ENCODE measurements around the gene KSR2. TPM values are rescaled to one million over a fixed set of nuclear protein-coding genes. Genes with fewer than 3 reads are reported as not detected.

KSR2 gene
- total and polyA plus RNA-seq, 2 donors from 2014 or later, result 0.34 to 2.9 TPM

- H3K27me3 ChIP-seq (ENCODE audit: control insufficient read depth, insufficient read depth, low read length), result no peaks in the 10 kb centered on the region
- H3K4me3 ChIP-seq (ENCODE audit: low read length in 3 of 3), result no peak overlapping the region
- peaks cover 0 to 5% (median 0%) of the 10 kb centered on the region in 3 donors for H3K4me1 ChIP-seq (ENCODE audit: control insufficient read depth in 2 of 3, insufficient read depth in 2 of 3, low read depth in 1 of 3, low read length in 3 of 3)
- H3K27ac ChIP-seq (ENCODE audit: low read depth in 2 of 2, low read length in 2 of 2), result peak overlapping the region in 1 of 2 donors; percentile 34
- FAIRE-seq, result no peak
- H3K9me3 ChIP-seq (ENCODE audit: control insufficient read depth in 2 of 3, insufficient read depth in 1 of 3, low read length in 3 of 3), result no peaks in the 10 kb centered on the region
- TF ChIP-seq, protein P1, sequence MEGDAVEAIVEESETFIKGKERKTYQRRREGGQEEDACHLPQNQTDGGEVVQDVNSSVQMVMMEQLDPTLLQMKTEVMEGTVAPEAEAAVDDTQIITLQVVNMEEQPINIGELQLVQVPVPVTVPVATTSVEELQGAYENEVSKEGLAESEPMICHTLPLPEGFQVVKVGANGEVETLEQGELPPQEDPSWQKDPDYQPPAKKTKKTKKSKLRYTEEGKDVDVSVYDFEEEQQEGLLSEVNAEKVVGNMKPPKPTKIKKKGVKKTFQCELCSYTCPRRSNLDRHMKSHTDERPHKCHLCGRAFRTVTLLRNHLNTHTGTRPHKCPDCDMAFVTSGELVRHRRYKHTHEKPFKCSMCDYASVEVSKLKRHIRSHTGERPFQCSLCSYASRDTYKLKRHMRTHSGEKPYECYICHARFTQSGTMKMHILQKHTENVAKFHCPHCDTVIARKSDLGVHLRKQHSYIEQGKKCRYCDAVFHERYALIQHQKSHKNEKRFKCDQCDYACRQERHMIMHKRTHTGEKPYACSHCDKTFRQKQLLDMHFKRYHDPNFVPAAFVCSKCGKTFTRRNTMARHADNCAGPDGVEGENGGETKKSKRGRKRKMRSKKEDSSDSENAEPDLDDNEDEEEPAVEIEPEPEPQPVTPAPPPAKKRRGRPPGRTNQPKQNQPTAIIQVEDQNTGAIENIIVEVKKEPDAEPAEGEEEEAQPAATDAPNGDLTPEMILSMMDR (IDR thresholded peaks at IDR 0.05; ENCODE audit: borderline replicate concordance, extremely low read depth, insufficient read depth), result no peak
- no peak overlapping the region for H3K9ac ChIP-seq (ENCODE audit: low read length in 3 of 3)
- intact Hi-C loops (cut with DNase I), result no loop called here
- DNase-seq, result no peak
- H3K36me3 ChIP-seq (ENCODE audit: control insufficient read depth in 2 of 3, insufficient read depth in 3 of 3, low read length in 3 of 3), result no peaks in the 10 kb centered on the region
These were observed 509.6 kb downstream of the KSR2 start for GRCh38 chr12:117459229-117459628.

- H3K4me1 ChIP-seq (ENCODE audit: control insufficient read depth in 2 of 3, insufficient read depth in 2 of 3, low read depth in 1 of 3, low read length in 3 of 3), result peaks cover 0 to 5% (median 0%) of the 10 kb centered on the region in 3 donors
- no peaks in the 10 kb centered on the region for H3K36me3 ChIP-seq (ENCODE audit: control insufficient read depth in 2 of 3, insufficient read depth in 3 of 3, low read length in 3 of 3)
- H3K9me3 ChIP-seq (ENCODE audit: control insufficient read depth in 2 of 3, insufficient read depth in 1 of 3, low read length in 3 of 3), result peaks cover 0 to 3% (median 0%) of the 10 kb centered on the region in 3 donors
- no peak overlapping the region for H3K9ac ChIP-seq (ENCODE audit: low read length in 3 of 3)
- no peaks in the 10 kb centered on the region for H3K27me3 ChIP-seq (ENCODE audit: control insufficient read depth, insufficient read depth, low read length)
- H3K4me3 ChIP-seq (ENCODE audit: low read length in 3 of 3), result no peak overlapping the region
- DNase-seq (no peak), FAIRE-seq (no peak)
- H3K27ac ChIP-seq (ENCODE audit: low read depth in 2 of 2, low read length in 2 of 2), result no peak overlapping the region
- TF ChIP-seq, protein P1 (IDR thresholded peaks at IDR 0.05; ENCODE audit: borderline replicate concordance, extremely low read depth, insufficient read depth), result no peak
- intact Hi-C loops (cut with DNase I), result no loop called here
These were observed 511.6 kb downstream of the KSR2 start for GRCh38 chr12:117457189-117457588.

GRCh38 chr12:117456076-117456475, 512.7 kb downstream of the KSR2 start:
- Histone ChIP-seq H3K4me3 (ENCODE audit: low read length in 3 of 3) (no peak overlapping the region), H3K4me1 (ENCODE audit: control insufficient read depth in 2 of 3, insufficient read depth in 2 of 3, low read depth in 1 of 3, low read length in 3 of 3) (peaks cover 0 to 5% (median 0%) of the 10 kb centered on the region in 3 donors), H3K9ac (ENCODE audit: low read length in 3 of 3) (no peak overlapping the region), H3K36me3 (ENCODE audit: control insufficient read depth in 2 of 3, insufficient read depth in 3 of 3, low read length in 3 of 3) (no peaks in the 10 kb centered on the region), H3K27me3 (ENCODE audit: control insufficient read depth, insufficient read depth, low read length) (no peaks in the 10 kb centered on the region), H3K27ac (ENCODE audit: low read depth in 2 of 2, low read length in 2 of 2) (no peak overlapping the region), H3K9me3 (ENCODE audit: control insufficient read depth in 2 of 3, insufficient read depth in 1 of 3, low read length in 3 of 3) (peaks cover 0 to 3% (median 0%) of the 10 kb centered on the region in 3 donors)
- intact Hi-C loops (cut with DNase I), result no loop called here
- TF ChIP-seq, protein P1 (IDR thresholded peaks at IDR 0.05; ENCODE audit: borderline replicate concordance, extremely low read depth, insufficient read depth), result no peak
- DNase-seq (no peak), FAIRE-seq (no peak)

DNA sequence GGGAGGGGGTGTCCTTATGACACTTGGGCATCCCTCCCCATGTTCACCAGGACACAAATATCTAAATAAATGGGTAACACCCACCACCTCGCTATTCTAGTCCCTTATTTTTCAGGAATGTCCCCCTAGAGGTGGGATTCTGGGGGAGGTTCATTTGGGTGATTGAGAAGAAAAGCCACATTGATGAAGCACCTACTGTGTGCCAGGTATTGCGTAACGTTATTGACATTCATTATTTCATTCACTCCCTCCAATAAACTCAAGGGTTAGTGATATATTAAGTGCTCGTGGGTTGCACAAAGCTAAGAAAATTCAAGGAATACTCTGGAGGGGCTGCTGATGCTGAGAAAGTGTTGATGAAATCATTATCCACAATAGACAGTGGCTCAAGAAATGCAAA, 514.8 kb downstream of the KSR2 start:
- intact Hi-C loops (cut with DNase I), result no loop called here
- no peak for FAIRE-seq

More for the DNA sequence above, 514.8 kb downstream of the KSR2 start:
- TF ChIP-seq, protein P1 (IDR thresholded peaks at IDR 0.05; ENCODE audit: borderline replicate concordance, extremely low read depth, insufficient read depth), result no peak
- Histone ChIP-seq H3K4me1 (ENCODE audit: control insufficient read depth in 2 of 3, insufficient read depth in 2 of 3, low read depth in 1 of 3, low read length in 3 of 3) (peaks cover 0 to 5% (median 0%) of the 10 kb centered on the region in 3 donors), H3K36me3 (ENCODE audit: control insufficient read depth in 2 of 3, insufficient read depth in 3 of 3, low read length in 3 of 3) (no peaks in the 10 kb centered on the region), H3K9ac (ENCODE audit: low read length in 3 of 3) (no peak overlapping the region), H3K4me3 (ENCODE audit: low read length in 3 of 3) (no peak overlapping the region), H3K9me3 (ENCODE audit: control insufficient read depth in 2 of 3, insufficient read depth in 1 of 3, low read length in 3 of 3) (peaks cover 0 to 3% (median 0%) of the 10 kb centered on the region in 3 donors), H3K27me3 (ENCODE audit: control insufficient read depth, insufficient read depth, low read length) (no peaks in the 10 kb centered on the region), H3K27ac (ENCODE audit: low read depth in 2 of 2, low read length in 2 of 2) (no peak overlapping the region)
- no peak for DNase-seq
